NCI-H748 treated with DMSO at 0.1 percent for 48 hours (cell line): ENCODE results near the gene BOLA2B.

Experiments used
- DNase-seq: peaks from one replicate; lab custom pipeline; 2025; lab: John Stamatoyannopoulos, UW

BOLA2B gene

GRCh38 chr16:30143347-30143702 lies 50.1 kb downstream of the BOLA2B start:
- no peak for DNase-seq
